Measurements from ENCODE around the gene RHCG.

GRCh38 chr15:89452330-89452836 is 44.0 kb downstream of the RHCG start:
- TF ChIP-seq CTCF (conservative IDR thresholded peaks at IDR 0.05): no peak
- no peak for TF ChIP-seq ZFX (IDR thresholded peaks at IDR 0.05)
